ENCODE measurements around the gene CDH4. TPM values are rescaled to one million over a fixed set of nuclear protein-coding genes. Genes with fewer than 3 reads are reported as not detected.

The CDH4 gene
- total and polyA plus RNA-seq, 9 of the 15 experiments (the other 6 are each of a cell fraction or from before 2014, with no cell fraction given): 0.04 TPM; not detected in 8

- Histone ChIP-seq H3K27me3 (ENCODE audit: control insufficient read depth in 2 of 2, insufficient read depth in 2 of 2, low read length in 2 of 2) (peaks cover 21 to 54% of the 10 kb centered on the region in 2 experiments; a peak in 3 of 5 replicates), H3K4me1 (replicated peaks in 1 of 2; ENCODE audit: control insufficient read depth in 2 of 2, insufficient read depth in 2 of 2, low read length in 2 of 2) (no peaks in the 10 kb centered on the region; a peak in 1 of 5 replicates), H3K4me2 (ENCODE audit: insufficient read depth, low read length) (no peak overlapping the region), H2AFZ (ENCODE audit: low read depth, low read length) (no peak overlapping the region), H3K9ac (ENCODE audit: insufficient read depth in 1 of 2, low read depth in 2 of 2, low read length in 2 of 2) (no peak overlapping the region), H3K9me1 (ENCODE audit: control insufficient read depth, insufficient read depth, low read length) (no peaks in the 10 kb centered on the region), H3K27ac (ENCODE audit: extremely low read depth, low read depth, low read length) (no peak overlapping the region), H3K4me3 (no peak overlapping the region), H3K9me3 (replicated peaks; ENCODE audit: control insufficient read depth, insufficient read depth, low read depth, low read length) (no peaks in the 10 kb centered on the region; the same call in 1 of the 2 replicates), H3K36me3 (ENCODE audit: control insufficient read depth, insufficient read depth, low read length) (no peaks in the 10 kb centered on the region), H3K79me2 (ENCODE audit: control insufficient read depth, insufficient read depth, low read length) (no peaks in the 10 kb centered on the region), H4K20me1 (replicated peaks; ENCODE audit: control insufficient read depth, insufficient read depth, low read length) (peaks cover 11% of the 10 kb centered on the region; the same call in 1 of the 2 replicates)
- POLR2A ChIA-PET: no interaction called here
- TF ChIP-seq CTCF (IDR thresholded peaks at IDR 0.05 in 2 of 3, conservative IDR thresholded peaks at IDR 0.05 in 1 of 3; ENCODE audit: insufficient read depth in 2 of 3, low read depth in 1 of 3, low read length in 3 of 3) (peak; percentile 8 to 34 (median 29); a peak in 2 of 6 replicates), ZNF699 (CRISPR knock-in tag; IDR thresholded peaks at IDR 0.05; ENCODE audit: insufficient replicate concordance) (no peak), E2F6 (IDR thresholded peaks at IDR 0.05; ENCODE audit: borderline replicate concordance in 1 of 2, extremely low read depth in 1 of 2, insufficient read depth in 1 of 2, insufficient read length in 1 of 2, low read depth in 1 of 2, low read length in 1 of 2, poor library complexity in 1 of 2, severe bottlenecking in 1 of 2) (peak in 1 of 2 experiments; percentile 18), RBM39 (optimal IDR thresholded peaks at IDR 0.05; ENCODE audit: low read depth, low read length) (no peak)
- under 1% methylated on average over 33 of the region's 33 CpGs for WGBS (ENCODE audit: insufficient coverage, low coverage, missing lambda C conversion rate)
- DNase-seq (ENCODE audit: extremely low read depth in 1 of 4, low spot score in 3 of 4): no peak
- in situ Hi-C loops (cut with MboI) (no loop called here), intact Hi-C loops (cut with micrococcal nuclease) (no loop called here)
- CTCF ChIA-PET (ENCODE audit: low intra/inter-chr PET ratio): interaction anchor here (0.6 kb wide), 1 partner anchor 34 kb away, joined by 3 read pairs; no protein-coding TSS in a partner anchor
- ATAC-seq: peak; percentile 49; the same call in 2 of the 3 replicates
- no peak for FAIRE-seq
- no TSS peak for BruUV-seq (replicated peaks)
Measured at GRCh38 chr20:61861054-61861841, 609.2 kb downstream of the CDH4 start.
